ENCODE data around the gene CRACR2B. TPM values are rescaled to one million over a fixed set of nuclear protein-coding genes. Genes with fewer than 3 reads are reported as not detected.

CRACR2B gene
- polyA plus RNA-seq, 12 donors, result 5.8 to 34.3 (median 9.8) TPM; not detected in 1

- no peak for DNase-seq
Measured at GRCh38 chr11:852762-853161, 25.0 kb downstream of the CRACR2B start.

- DNase-seq, result no peak
Measured at GRCh38 chr11:853682-854448, 26.1 kb downstream of the CRACR2B start.

- no peak for DNase-seq
Measured at GRCh38 chr11:854601-855329, 27.0 kb downstream of the CRACR2B start.

DNA sequence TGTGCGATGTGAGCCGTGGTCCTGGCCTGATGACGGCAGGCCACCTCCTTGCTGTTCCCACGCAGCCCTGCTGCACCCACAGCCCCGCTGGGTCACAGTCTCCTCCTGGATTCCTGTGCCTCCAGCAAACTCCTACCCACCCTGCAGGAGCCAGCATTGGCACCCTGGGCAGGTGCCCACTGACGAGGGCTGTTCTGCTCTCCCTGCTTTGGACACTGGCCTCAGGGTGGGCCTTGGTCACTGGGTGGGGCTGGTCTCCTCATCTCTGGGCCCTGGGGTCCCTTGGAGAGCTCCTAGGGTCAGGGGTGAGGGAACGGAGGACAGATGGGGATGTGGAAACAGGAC lies 27.6 kb downstream of the CRACR2B start:
- DNase-seq, result no peak

DNA sequence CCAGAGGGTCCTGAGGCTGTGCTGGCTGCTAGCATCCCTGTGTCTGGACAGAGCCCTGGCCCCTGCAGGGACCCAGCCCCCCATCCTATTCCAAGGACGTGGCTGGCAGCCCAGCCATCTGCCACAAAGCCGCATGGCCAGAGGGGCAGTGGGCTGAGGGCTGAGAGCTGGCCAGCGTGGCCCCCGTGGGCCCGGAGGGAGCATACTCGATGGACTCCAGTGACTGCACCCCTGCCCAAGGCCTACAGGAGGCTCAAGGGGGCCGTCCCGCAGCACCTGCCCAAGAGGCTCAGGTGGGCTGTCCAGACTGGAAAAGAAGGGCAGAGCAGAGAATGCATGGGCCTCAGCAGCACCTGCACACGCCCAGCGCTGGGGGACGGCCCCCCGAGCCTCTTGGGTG lies 28.1 kb downstream of the CRACR2B start:
- no peak for DNase-seq

DNA sequence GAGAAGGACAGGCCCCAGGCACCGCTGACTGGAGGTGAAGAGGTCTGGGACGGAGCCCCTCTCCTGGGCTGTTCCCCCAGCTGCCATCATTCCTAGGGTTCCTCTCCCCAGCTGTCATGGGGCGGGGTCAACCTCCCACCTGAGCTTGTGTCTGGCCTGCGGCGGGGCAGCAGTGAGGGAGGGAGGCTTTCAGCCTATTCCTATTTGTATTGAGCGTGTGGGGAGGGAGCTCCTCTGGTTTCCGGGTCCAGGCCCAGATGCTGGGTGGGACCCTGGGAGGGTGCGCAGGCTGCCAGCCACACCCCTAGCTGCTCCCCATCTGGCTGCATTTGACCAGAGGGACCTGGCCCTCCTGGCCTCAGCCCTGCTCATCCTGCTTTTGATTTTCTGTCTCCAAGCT lies 28.7 kb downstream of the CRACR2B start:
- DNase-seq, result no peak

- DNase-seq, result no peak
Measured at GRCh38 chr11:858053-858761, 30.5 kb downstream of the CRACR2B start.

DNA sequence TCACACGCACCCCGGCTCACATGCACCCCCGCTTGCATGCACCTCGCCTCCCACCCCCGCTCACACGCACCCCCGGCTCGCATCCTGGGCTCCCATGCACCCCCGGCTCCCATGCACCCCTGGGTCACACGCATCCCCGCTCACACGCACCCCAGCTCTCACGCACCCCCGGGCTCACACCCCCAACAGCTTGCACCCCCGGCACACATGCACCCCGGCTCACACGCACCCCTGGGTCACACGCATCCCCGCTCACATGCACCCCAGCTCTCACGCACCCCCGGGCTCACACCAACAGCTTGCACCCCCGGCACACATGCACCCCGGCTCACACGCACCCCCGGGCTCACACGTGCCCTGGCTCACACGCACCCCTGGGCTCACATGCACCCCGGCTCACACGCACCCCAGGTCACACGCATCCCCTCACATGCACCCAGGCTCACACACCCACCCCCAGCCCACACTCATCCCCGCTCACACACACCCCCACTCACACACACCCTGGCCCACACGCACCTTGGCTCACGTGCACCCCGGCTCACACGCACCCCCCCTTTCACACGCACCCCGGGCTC lies 31.1 kb downstream of the CRACR2B start:
- no peak for DNase-seq

- DNase-seq, result peak; percentile 78
Measured at GRCh38 chr11:859394-860131, 31.8 kb downstream of the CRACR2B start.

GRCh38 chr11:860234-861104 lies 32.8 kb downstream of the CRACR2B start:
- DNase-seq, result no peak

DNA sequence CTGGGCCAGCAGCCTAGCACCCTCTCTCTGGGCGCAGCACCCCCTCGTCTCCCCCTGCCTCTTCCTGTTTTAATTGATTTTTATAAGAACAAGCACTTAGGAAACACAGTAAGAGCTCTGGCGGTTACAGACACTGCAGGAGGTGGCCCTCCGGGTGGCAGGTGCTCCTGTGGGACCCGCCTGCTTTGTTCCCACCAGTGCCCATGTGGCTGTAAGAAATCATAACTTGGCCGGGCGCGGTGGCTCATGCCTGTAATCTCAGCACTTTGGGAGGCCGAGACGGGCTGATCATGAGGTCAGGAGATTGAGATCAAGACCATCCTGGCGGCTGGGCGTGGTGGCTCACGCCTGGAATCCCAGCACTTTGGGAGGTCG lies 33.4 kb downstream of the CRACR2B start:
- no peak for DNase-seq

DNA sequence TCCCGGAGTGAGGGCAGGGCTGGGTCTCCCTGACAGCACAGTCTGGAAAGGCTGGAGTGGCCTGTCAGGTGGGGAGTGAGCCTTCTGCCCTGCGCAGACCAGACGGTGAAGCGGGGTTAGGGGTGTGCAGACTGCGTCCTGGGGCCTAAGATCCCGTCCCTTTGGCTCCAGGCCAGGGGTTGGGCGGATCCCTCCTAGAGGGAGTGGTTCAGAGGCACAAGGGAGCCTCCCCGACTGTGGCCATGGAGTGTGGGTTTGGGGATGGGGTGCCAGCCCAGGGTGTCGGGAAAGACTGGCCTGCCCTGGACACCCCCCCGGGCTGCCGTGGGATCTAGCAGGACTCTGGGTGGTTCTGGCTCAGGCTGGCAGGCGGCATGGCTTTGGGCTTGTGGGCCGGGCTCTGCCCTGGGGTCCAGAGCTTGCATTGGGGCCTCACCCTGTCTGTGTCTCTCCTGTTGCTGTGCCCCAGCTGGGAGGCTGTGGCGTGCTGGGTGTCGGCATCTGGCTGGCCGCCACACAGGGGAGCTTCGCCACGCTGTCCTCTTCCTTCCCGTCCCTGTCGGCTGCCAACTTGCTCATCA lies 34.5 kb downstream of the CRACR2B start:
- DNase-seq, result no peak

GRCh38 chr11:862696-863022 lies 34.9 kb downstream of the CRACR2B start:
- no peak for DNase-seq

GRCh38 chr11:863023-863909 lies 35.5 kb downstream of the CRACR2B start:
- no peak for DNase-seq

DNA sequence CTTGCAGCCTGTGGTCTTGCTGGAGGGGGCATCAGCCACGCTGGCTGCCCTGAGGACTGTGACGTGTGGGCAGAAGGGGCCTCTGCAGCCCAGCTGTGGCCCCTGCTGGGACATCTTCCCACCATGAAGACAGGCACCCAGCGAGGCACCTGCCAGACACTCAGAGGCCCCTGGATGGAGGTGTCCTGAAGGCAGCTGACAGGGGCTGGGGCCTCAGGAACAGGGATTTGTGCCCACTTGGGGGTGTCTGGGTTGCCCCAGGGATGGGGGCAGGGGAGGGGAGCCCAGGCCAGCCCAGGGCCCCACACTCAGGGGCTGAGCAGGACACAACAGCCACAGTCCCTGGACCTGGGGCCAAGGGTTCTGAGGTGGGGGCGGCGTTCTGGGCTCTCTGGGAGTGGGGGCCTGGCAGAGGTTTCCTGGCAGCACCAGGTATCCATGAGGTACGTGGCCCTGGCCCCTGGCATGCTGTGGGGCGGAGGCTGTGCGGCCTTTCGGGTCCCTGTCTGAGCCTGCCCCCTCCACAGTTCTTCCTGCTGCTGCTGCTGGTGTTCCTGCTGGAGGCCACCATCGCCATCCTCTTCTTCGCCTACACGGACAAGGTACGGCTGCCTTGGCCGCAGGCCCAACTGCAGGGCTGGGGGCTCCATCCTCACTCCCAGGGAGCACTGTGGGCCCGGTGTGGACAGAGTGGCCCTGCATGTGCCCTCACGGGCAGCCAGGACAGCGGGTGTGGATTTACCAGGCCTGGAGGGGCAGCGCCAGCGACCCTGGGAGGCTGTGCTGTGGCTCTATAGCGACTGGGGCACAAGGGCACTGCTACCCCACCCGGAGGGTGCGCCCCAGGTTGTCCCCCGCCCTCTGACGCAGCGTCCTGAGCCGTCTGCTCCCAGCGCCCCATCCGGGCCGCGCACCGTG lies 36.5 kb downstream of the CRACR2B start:
- no peak for DNase-seq

DNA sequence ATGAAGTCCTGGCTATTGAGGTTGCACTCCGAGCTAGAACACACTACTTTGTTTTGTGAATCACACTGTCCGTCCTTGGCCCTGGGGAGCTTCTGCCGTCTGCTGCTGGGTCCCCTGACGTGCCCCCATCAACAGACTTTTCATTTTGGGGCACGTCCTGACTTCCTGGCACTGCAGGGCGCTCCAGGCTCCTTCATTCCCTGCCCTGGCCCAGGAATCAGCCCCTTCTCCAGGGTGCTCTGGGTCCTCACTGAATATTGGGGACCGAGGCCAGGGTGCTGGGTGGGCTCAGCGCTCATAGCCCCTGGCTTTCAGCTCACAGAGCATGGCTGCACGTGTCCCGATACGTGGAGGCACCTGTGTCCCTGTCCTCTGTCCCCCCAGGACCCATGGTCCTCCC lies 37.2 kb downstream of the CRACR2B start:
- no peak for DNase-seq

- no peak for DNase-seq
Measured at GRCh38 chr11:865462-866430, 38.0 kb downstream of the CRACR2B start.

All from muscle of arm (tissue), 12 donors.